Measurements from ENCODE around the gene RNF213. TPM values are rescaled to one million over a fixed set of nuclear protein-coding genes. Genes with fewer than 3 reads are reported as not detected.
"Not testable (repeated sequence)": the region's sequence is repeated elsewhere in the genome, so short reads cannot be mapped to it uniquely, and the experiment has no call there.

Gene RNF213
- polyA plus RNA-seq, 5 donors = 59.5 to 100 (median 77.9) TPM

GRCh38 chr17:80290156-80290555 is 29.5 kb downstream of the RNF213 start:
- DNase-seq = no peak

- no peak for DNase-seq
Observed at GRCh38 chr17:80291260-80291659, 30.6 kb downstream of the RNF213 start.

GRCh38 chr17:80291691-80292487 is 31.2 kb downstream of the RNF213 start:
- no peak for DNase-seq

- no peak for DNase-seq
Observed at GRCh38 chr17:80292521-80292971, 31.9 kb downstream of the RNF213 start.

- DNase-seq = no peak
Observed at GRCh38 chr17:80294210-80294609, 33.6 kb downstream of the RNF213 start.

- no peak for DNase-seq
Observed at GRCh38 chr17:80294653-80295052, 34.0 kb downstream of the RNF213 start.

GRCh38 chr17:80295146-80295545 is 34.5 kb downstream of the RNF213 start:
- no peak for DNase-seq

- DNase-seq = no peak
Observed at GRCh38 chr17:80295559-80295958, 34.9 kb downstream of the RNF213 start.

- no peak for DNase-seq
Observed at GRCh38 chr17:80296221-80296620, 35.6 kb downstream of the RNF213 start.

GRCh38 chr17:80297996-80298560 is 37.4 kb downstream of the RNF213 start:
- no peak for DNase-seq

GRCh38 chr17:80299350-80300100 is 38.9 kb downstream of the RNF213 start:
- not testable (repeated sequence) for DNase-seq

GRCh38 chr17:80300756-80301155 is 40.1 kb downstream of the RNF213 start:
- not testable (repeated sequence) for DNase-seq

GRCh38 chr17:80303824-80304223 is 43.2 kb downstream of the RNF213 start:
- no peak for DNase-seq

- DNase-seq = no peak
Observed at GRCh38 chr17:80307994-80308691, 47.5 kb downstream of the RNF213 start.

- no peak for DNase-seq
Observed at GRCh38 chr17:80308692-80309517, 48.3 kb downstream of the RNF213 start.

GRCh38 chr17:80311216-80311827 is 50.7 kb downstream of the RNF213 start:
- DNase-seq = no peak

GRCh38 chr17:80312621-80313135 is 52.0 kb downstream of the RNF213 start:
- DNase-seq = no peak

- DNase-seq = no peak
Observed at GRCh38 chr17:80313160-80313829, 52.6 kb downstream of the RNF213 start.

- DNase-seq = not testable (repeated sequence)
Observed at GRCh38 chr17:80313946-80314345, 53.3 kb downstream of the RNF213 start.
